PC-3 (cell line): ENCODE data around the gene FBN3. TPM values are rescaled to one million over a fixed set of nuclear protein-coding genes. Genes with fewer than 3 reads are reported as not detected.

ENCODE experiments used
- ATAC-seq: fragments of 200-7000 bp; cut with Tn5 transposase; 2 replicates; pipeline ENCODE4 v1.9.1; 2020; ENCODE audit warnings: mild to moderate bottlenecking, moderate library complexity
- BruUV-seq: library from RNA; stranded (reverse); fragments of 400-500 nt; replicated peaks from 2 replicates; lab custom pipeline; 2021; lab: Mats Ljungman, UMichigan
- CTCF ChIA-PET: fragments of 300-600 bp; sonication (Branson Sonifier 250); formaldehyde crosslinking; loops from one replicate; lab custom pipeline; 2022; ENCODE audit warnings: antibody characterized with exemption; lab: Charles Lee
- POLR2A ChIA-PET: fragments of 300-600 bp; sonication (Branson Sonifier 250); formaldehyde crosslinking; loops from one replicate; lab custom pipeline; 2022; ENCODE audit warnings: antibody characterized with exemption; ENCODE audit not compliant: unreplicated experiment; lab: Charles Lee
- DNase-seq: peaks from one replicate; pipeline ENCODE4 v3.0.0-alpha.2; 2015
- H2AFZ ChIP-seq: fragments of 300-600 bp; sonication (generic); 2 replicates; pipeline ENCODE4 v1.6.0; 2016; ENCODE audit warnings: antibody characterized with exemption, low read length
- H3F3A ChIP-seq: fragments of 300-600 bp; sonication (generic); one replicate; pipeline ENCODE4 v1.6.0; 2017; ENCODE audit warnings: antibody characterized with exemption, low read length, control low read depth, mild to moderate bottlenecking; ENCODE audit not compliant: unreplicated experiment
- H3K27ac ChIP-seq: fragments of 300-600 bp; sonication (generic); 2 replicates; pipeline ENCODE4 v1.5.1; 2016; ENCODE audit warnings: mild to moderate bottlenecking, low read length
- H3K27me3 ChIP-seq: fragments of 300-600 bp; sonication (generic); 2 replicates; pipeline ENCODE4 v1.6.1; 2016; ENCODE audit warnings: low read length, mixed read lengths
- H3K36me3 ChIP-seq: fragments of 300-600 bp; sonication (generic); 2 replicates; pipeline ENCODE4 v1.6.1; 2016; ENCODE audit warnings: low read depth, mixed run types, low read length, mixed read lengths
- H3K4me1 ChIP-seq: fragments of 300-600 bp; sonication (generic); 2 replicates; pipeline ENCODE4 v1.5.1; 2016; ENCODE audit warnings: low read length; ENCODE audit not compliant: insufficient read depth
- H3K4me2 ChIP-seq: fragments of 300-600 bp; sonication (generic); 2 replicates; pipeline ENCODE4 v1.6.0; 2016; ENCODE audit warnings: low read length
- H3K4me3 ChIP-seq: fragments of 300-600 bp; sonication (generic); 2 replicates; pipeline ENCODE4 v1.5.1; 2016; ENCODE audit warnings: mild to moderate bottlenecking, low read length, mixed read lengths
- H3K79me2 ChIP-seq: fragments of 300-600 bp; sonication (generic); 2 replicates; pipeline ENCODE4 v1.6.1; 2017; ENCODE audit warnings: low read length, mixed read lengths
- H3K9ac ChIP-seq: fragments of 300-600 bp; sonication (generic); 2 replicates; pipeline ENCODE4 v1.6.0; 2016; ENCODE audit warnings: mild to moderate bottlenecking, low read length
- H3K9me2 ChIP-seq: fragments of 300-600 bp; sonication (generic); replicated peaks from 2 replicates; pipeline ENCODE4 v1.6.1; 2016; ENCODE audit warnings: mixed run types, low read length, mixed read lengths
- H3K9me3 ChIP-seq: fragments of 300-600 bp; sonication (generic); 2 replicates; pipeline ENCODE4 v1.6.1; 2016; ENCODE audit warnings: low read length, mixed read lengths
- H4K20me1 ChIP-seq: fragments of 300-600 bp; sonication (generic); 2 replicates; pipeline ENCODE4 v1.6.1; 2016; ENCODE audit warnings: low read length, mixed read lengths
- CTCF ChIP-seq: fragments of 300-600 bp; sonication (generic); conservative IDR thresholded peaks from 2 replicates; pipeline ENCODE4 v1.5.1; 2017; ENCODE audit warnings: antibody characterized with exemption, low read depth, mild to moderate bottlenecking, low read length
- EZH2 ChIP-seq: fragments of 300-600 bp; sonication (generic); IDR thresholded peaks from one replicate; pipeline ENCODE4 v1.6.1; 2017; ENCODE audit warnings: antibody characterized with exemption, mild to moderate bottlenecking, low read length; ENCODE audit not compliant: unreplicated experiment
- EZH2phosphoT487 ChIP-seq: fragments of 300-600 bp; sonication (generic); IDR thresholded peaks from 2 replicates; pipeline ENCODE4 v1.6.1; 2018; ENCODE audit warnings: mild to moderate bottlenecking, antibody characterized with exemption, low read length, borderline replicate concordance
- intact Hi-C: fragments of 100-400 bp; cut with micrococcal nuclease; formaldehyde crosslinking; loops from 2 replicates; pipeline ENCODE4 v1.9.0; 2023
- total RNA-seq: library from RNA; depleted of rRNA; stranded (reverse); fragments of >200 nt; gene quantifications from 2 replicates; pipeline ENCODE4 v1.2.3, GENCODE V29; 2014

FBN3 gene
- total RNA-seq, 1 experiment from 2014 or later = under 0.01 TPM

- Histone ChIP-seq H3K27ac (no peak overlapping the region), H3K4me2 (no peak overlapping the region), H3K9me2 (no peaks in the 10 kb centered on the region), H2AFZ (no peak overlapping the region), H4K20me1 (no peaks in the 10 kb centered on the region), H3K4me3 (no peak overlapping the region), H3K4me1 (no peaks in the 10 kb centered on the region), H3K9me3 (no peaks in the 10 kb centered on the region), H3K79me2 (no peaks in the 10 kb centered on the region), H3K27me3 (no peaks in the 10 kb centered on the region), H3K36me3 (no peaks in the 10 kb centered on the region), H3F3A (no peaks in the 10 kb centered on the region), H3K9ac (no peak overlapping the region)
- TF ChIP-seq EZH2 (no peak), CTCF (peak; percentile 93)
- CTCF ChIA-PET = interaction anchor here (0.6 kb wide), 1 partner anchor 456 kb away, joined by 6 read pairs; no protein-coding TSS in a partner anchor
- DNase-seq (peak; percentile 72), ATAC-seq (peak; percentile 33; the same call in 1 of the 2 replicates)
- intact Hi-C loops = loop anchor here (2.0 kb wide), 1 partner anchor 99 kb away; no protein-coding TSS in a partner anchor
- POLR2A ChIA-PET = no interaction called here
- BruUV-seq = no TSS peak
These were observed 80.1 kb downstream of the FBN3 start for GRCh38 chr19:8069096-8069973.

- Histone ChIP-seq H3K27ac (no peak overlapping the region), H2AFZ (no peak overlapping the region), H3K4me2 (no peak overlapping the region), H3K9ac (no peak overlapping the region), H3K9me2 (no peaks in the 10 kb centered on the region), H3K27me3 (no peaks in the 10 kb centered on the region), H4K20me1 (no peaks in the 10 kb centered on the region), H3K4me3 (no peak overlapping the region), H3K79me2 (no peaks in the 10 kb centered on the region), H3K36me3 (no peaks in the 10 kb centered on the region), H3K4me1 (no peaks in the 10 kb centered on the region), H3K9me3 (no peaks in the 10 kb centered on the region), H3F3A (no peaks in the 10 kb centered on the region)
- TF ChIP-seq CTCF = no peak
- no peak for TF ChIP-seq EZH2phosphoT487
- no peak for TF ChIP-seq EZH2
- intact Hi-C loops = no loop called here
- ChIA-PET CTCF (no interaction called here), POLR2A (no interaction called here)
- no TSS peak for BruUV-seq
- ATAC-seq (no peak), DNase-seq (no peak)
These were observed 83.5 kb downstream of the FBN3 start for GRCh38 chr19:8065875-8066261.
